WERI-Rb-1 (cell line): ENCODE data around the gene KRIT1.

ENCODE experiments used
- DNase-seq: peaks from one replicate; pipeline ENCODE4 v3.0.0-alpha.2; 2020
- H3K27ac ChIP-seq: fragments of 250-450 bp; sonication (Bioruptor Pico); 2 replicates; pipeline ENCODE4 v1.5.1; 2020; ENCODE audit warnings: mild to moderate bottlenecking, moderate library complexity
- H3K27me3 ChIP-seq: fragments of 250-450 bp; sonication (Bioruptor Pico); 2 replicates; pipeline ENCODE4 v1.5.1; 2021; ENCODE audit warnings: mild to moderate bottlenecking, low read depth, moderate library complexity; ENCODE audit not compliant: insufficient read depth, severe bottlenecking
- H3K36me3 ChIP-seq: fragments of 250-450 bp; sonication (Bioruptor Pico); 2 replicates; pipeline ENCODE4 v1.5.1; 2020; ENCODE audit warnings: mild to moderate bottlenecking, moderate library complexity
- H3K4me3 ChIP-seq: 2 replicates; pipeline ENCODE4 v1.5.1; 2011; ENCODE audit warnings: low read depth, mild to moderate bottlenecking, control low read depth, low read length
- H3K9me3 ChIP-seq: fragments of 250-450 bp; sonication (Bioruptor Pico); 2 replicates; pipeline ENCODE4 v1.5.1; 2021; ENCODE audit warnings: mild to moderate bottlenecking, moderate library complexity; ENCODE audit not compliant: severe bottlenecking
- TF ChIP-seq, protein P1 (sequence below): IDR thresholded peaks from 2 replicates; pipeline ENCODE4 v1.5.1; 2011; ENCODE audit warnings: low read depth, mild to moderate bottlenecking, control low read depth, inconsistent platforms, low read length

KRIT1 gene

DNA sequence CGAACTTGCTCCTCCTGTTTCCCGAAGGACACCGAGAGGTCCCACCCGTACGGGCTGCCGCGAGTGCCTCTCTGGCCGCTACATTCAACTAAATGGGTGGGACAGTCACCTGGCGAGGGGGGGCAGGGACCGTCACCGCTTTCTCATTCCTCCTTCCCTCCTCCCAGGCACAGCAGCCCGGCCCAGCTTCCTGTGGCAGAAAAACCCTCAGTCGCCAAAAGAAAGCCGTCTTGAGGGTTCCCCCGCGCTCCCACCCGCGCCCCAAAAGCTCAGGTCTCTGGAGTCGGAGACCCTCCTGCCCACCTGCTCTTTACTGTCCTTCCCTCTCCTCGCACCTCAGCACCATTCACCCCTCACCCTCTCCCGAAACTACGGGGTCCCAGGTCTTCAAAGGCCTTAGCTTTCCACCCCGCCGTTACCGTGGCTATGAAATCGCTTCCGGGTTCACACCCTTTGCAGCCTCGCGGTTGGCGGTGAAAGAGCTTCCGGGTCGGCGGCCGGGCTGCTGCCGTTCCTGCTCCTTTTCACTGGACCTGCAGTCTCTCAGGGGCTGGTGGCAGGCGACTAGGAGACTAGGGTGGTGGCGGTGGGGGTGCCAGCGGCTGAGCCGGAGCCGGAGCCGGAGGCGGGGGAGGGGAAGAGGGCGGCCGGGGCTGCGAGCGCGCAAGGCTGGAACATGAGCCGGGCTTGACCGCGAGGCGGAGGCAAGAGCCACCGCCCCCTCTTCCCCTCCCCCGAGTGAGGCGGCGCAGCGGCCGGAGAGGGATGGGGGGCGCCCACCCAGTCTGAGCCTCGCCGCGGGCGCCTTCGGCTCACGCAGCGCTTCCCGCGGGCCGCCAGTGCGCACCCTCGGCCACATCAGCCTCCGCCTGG is at the start of gene KRIT1, which contains the start of gene ANKIB1:
KRIT1 (minus strand) TSS at position 428 of the 873 bp plus-strand sequence. CDS start 3,779 bp downstream, outside the sequence.
ANKIB1 (plus strand) TSS at position 488 of the 873 bp plus-strand sequence. CDS start 49,005 bp downstream, outside the sequence.
- Histone ChIP-seq H3K4me3 (peak within 1 kb of the TSS; percentile 87), H3K9me3 (no peaks in the 10 kb centered on the region), H3K27ac (peak within 1 kb of the TSS; percentile 89), H3K27me3 (no peaks in the 10 kb centered on the region), H3K36me3 (peaks cover 6% of the 10 kb centered on the region)
- peak; percentile 93 for DNase-seq
- TF ChIP-seq, protein P1, sequence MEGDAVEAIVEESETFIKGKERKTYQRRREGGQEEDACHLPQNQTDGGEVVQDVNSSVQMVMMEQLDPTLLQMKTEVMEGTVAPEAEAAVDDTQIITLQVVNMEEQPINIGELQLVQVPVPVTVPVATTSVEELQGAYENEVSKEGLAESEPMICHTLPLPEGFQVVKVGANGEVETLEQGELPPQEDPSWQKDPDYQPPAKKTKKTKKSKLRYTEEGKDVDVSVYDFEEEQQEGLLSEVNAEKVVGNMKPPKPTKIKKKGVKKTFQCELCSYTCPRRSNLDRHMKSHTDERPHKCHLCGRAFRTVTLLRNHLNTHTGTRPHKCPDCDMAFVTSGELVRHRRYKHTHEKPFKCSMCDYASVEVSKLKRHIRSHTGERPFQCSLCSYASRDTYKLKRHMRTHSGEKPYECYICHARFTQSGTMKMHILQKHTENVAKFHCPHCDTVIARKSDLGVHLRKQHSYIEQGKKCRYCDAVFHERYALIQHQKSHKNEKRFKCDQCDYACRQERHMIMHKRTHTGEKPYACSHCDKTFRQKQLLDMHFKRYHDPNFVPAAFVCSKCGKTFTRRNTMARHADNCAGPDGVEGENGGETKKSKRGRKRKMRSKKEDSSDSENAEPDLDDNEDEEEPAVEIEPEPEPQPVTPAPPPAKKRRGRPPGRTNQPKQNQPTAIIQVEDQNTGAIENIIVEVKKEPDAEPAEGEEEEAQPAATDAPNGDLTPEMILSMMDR, result peak; percentile 34; the same call in 1 of the 2 replicates

DNA sequence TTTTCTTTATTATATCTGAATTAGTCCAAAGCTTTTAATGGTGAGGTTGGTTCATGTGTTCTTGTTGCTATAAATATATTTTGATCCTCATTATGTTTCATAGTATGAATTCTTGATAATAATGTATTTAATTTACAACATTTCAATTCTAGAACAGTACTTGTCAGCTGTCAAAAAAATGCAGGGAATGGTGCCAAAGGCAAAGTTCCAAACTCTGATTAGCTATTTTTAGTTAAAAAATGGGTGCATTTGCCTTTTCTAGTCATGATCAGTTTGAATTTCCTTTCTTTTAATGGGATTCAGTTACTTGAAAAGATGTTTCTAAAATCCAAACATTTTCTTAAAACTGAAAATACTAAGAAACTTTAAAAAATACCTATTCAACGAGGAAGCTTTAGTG is 49.7 kb upstream of the KRIT1 start:
- no peak for DNase-seq
- Histone ChIP-seq H3K4me3 (no peak overlapping the region), H3K36me3 (no peaks in the 10 kb centered on the region), H3K9me3 (no peaks in the 10 kb centered on the region), H3K27me3 (no peaks in the 10 kb centered on the region), H3K27ac (no peak overlapping the region)
- TF ChIP-seq, protein P1, result no peak

DNA sequence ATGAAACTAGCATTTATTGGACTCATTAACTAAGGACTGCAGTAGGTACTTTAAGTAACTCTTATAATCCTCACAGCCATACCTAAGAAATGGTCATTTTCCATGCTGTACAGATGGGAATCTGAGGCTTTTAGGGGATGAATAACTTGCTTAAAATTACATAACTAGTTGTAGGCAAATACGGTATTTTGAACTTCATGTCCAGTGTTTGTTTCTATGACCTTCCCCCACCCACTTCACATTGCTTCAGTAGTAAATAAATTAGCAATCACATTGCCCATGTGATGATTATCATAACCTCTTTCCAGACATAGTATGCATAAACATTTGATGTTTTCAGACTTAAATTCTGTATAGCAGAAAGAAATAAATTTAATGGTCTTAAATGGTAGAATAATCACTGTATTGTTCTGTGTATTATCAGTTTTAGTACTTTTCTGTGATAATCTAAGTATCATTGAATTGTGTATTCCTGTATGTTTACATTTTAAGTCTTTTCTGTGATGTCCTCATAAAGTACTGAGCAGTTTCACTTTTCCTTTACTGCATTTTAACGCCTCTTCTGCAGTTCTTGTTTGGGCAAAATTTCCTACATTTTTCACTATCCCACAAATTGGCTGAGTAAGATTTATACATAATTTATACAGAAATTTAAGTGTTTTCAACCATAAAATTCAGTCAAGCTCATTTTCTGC is 48.3 kb upstream of the KRIT1 start:
- no peak for DNase-seq
- Histone ChIP-seq H3K36me3 (no peaks in the 10 kb centered on the region), H3K4me3 (no peak overlapping the region), H3K27me3 (no peaks in the 10 kb centered on the region), H3K27ac (no peak overlapping the region), H3K9me3 (no peaks in the 10 kb centered on the region)
- TF ChIP-seq, protein P1, result no peak

DNA sequence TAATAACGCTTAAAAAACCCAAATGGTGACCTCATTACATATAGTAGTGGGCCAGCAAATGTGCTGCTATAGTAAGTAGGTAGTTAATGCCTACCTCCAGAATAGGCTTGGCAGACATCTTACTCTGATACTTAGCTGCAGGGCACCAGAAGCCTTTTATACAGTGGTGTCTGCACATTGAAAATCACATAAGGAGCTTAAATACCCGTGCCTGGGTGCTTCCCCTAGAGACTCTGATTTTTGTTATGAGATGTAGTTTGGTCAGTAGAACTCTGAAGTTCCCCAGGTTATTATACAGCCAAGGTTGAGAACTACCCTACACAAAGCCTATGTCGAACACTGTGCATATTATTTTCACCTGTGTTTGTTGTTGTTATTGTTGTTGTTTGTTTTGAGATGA is 47.3 kb upstream of the KRIT1 start:
- Histone ChIP-seq H3K27me3 (no peaks in the 10 kb centered on the region), H3K9me3 (no peaks in the 10 kb centered on the region), H3K27ac (no peak overlapping the region), H3K4me3 (no peak overlapping the region), H3K36me3 (no peaks in the 10 kb centered on the region)
- TF ChIP-seq, protein P1, result no peak
- peak; percentile 13 for DNase-seq

GRCh38 chr7:92289321-92289720 is 43.6 kb upstream of the KRIT1 start:
- DNase-seq, result no peak
- Histone ChIP-seq H3K27me3 (no peaks in the 10 kb centered on the region), H3K36me3 (no peaks in the 10 kb centered on the region), H3K9me3 (no peaks in the 10 kb centered on the region), H3K4me3 (no peak overlapping the region), H3K27ac (no peak overlapping the region)
- TF ChIP-seq, protein P1, result no peak
